PC-3 (cell line): ENCODE results near the gene TMEM131.
"Not testable (repeated sequence)": the region's sequence is repeated elsewhere in the genome, so short reads cannot be mapped to it uniquely, and the experiment has no call there.

Experiments
- EZH2 ChIP-seq: fragments of 300-600 bp; sonication (generic); IDR thresholded peaks from one replicate; pipeline ENCODE4 v1.6.1; 2017; ENCODE audit warnings: antibody characterized with exemption, mild to moderate bottlenecking, low read length; ENCODE audit not compliant: unreplicated experiment
- TF ChIP-seq, protein P1 (sequence below): fragments of 300-600 bp; sonication (generic); conservative IDR thresholded peaks from 2 replicates; pipeline ENCODE4 v1.5.1; 2017; ENCODE audit warnings: antibody characterized with exemption, low read depth, mild to moderate bottlenecking, low read length

GRCh38 chr2:97853057-97853456, 142.7 kb downstream of the TMEM131 start:
- TF ChIP-seq, protein P1, sequence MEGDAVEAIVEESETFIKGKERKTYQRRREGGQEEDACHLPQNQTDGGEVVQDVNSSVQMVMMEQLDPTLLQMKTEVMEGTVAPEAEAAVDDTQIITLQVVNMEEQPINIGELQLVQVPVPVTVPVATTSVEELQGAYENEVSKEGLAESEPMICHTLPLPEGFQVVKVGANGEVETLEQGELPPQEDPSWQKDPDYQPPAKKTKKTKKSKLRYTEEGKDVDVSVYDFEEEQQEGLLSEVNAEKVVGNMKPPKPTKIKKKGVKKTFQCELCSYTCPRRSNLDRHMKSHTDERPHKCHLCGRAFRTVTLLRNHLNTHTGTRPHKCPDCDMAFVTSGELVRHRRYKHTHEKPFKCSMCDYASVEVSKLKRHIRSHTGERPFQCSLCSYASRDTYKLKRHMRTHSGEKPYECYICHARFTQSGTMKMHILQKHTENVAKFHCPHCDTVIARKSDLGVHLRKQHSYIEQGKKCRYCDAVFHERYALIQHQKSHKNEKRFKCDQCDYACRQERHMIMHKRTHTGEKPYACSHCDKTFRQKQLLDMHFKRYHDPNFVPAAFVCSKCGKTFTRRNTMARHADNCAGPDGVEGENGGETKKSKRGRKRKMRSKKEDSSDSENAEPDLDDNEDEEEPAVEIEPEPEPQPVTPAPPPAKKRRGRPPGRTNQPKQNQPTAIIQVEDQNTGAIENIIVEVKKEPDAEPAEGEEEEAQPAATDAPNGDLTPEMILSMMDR: not testable (repeated sequence)
- not testable (repeated sequence) for TF ChIP-seq EZH2
